ENCODE data around the gene TRPM2.
"Not testable (repeated sequence)": the region's sequence is repeated elsewhere in the genome, so short reads cannot be mapped to it uniquely, and the experiment has no call there.

Gene TRPM2

GRCh38 chr21:44352253-44352860 lies 1.1 kb upstream of the TRPM2 start:
- no peaks in the 10 kb centered on the region for H3K36me3 ChIP-seq (ENCODE audit: control insufficient read depth, low read depth, low read length)
- H3K27ac ChIP-seq (ENCODE audit: low read length) = no peak overlapping the region
- H3K27me3 ChIP-seq (ENCODE audit: control insufficient read depth, insufficient read depth, low read length) = no peaks in the 10 kb centered on the region
- no peaks in the 10 kb centered on the region for H3K9me3 ChIP-seq (ENCODE audit: control insufficient read depth, low read depth, low read length)
- no peak overlapping the region for H3K4me3 ChIP-seq (ENCODE audit: low read length)
- no peak overlapping the region for H3K9ac ChIP-seq (ENCODE audit: low read length)
- H3K4me1 ChIP-seq (ENCODE audit: control insufficient read depth, low read depth, low read length) = no peaks in the 10 kb centered on the region

GRCh38 chr21:44354001-44354405 lies 582 bp downstream of the TRPM2 start:
- Histone ChIP-seq H3K27ac (ENCODE audit: low read length) (no peak overlapping the region), H3K9ac (ENCODE audit: low read length) (no peak overlapping the region), H3K9me3 (ENCODE audit: control insufficient read depth, low read depth, low read length) (no peaks in the 10 kb centered on the region), H3K4me1 (ENCODE audit: control insufficient read depth, low read depth, low read length) (no peaks in the 10 kb centered on the region), H3K36me3 (ENCODE audit: control insufficient read depth, low read depth, low read length) (no peaks in the 10 kb centered on the region), H3K4me3 (ENCODE audit: low read length) (no peak overlapping the region), H3K27me3 (ENCODE audit: control insufficient read depth, insufficient read depth, low read length) (no peaks in the 10 kb centered on the region)

GRCh38 chr21:44354775-44355771 lies 1.7 kb downstream of the TRPM2 start:
- no peaks in the 10 kb centered on the region for H3K4me1 ChIP-seq (ENCODE audit: control insufficient read depth, low read depth, low read length)
- no peak overlapping the region for H3K9ac ChIP-seq (ENCODE audit: low read length)
- no peaks in the 10 kb centered on the region for H3K27me3 ChIP-seq (ENCODE audit: control insufficient read depth, insufficient read depth, low read length)
- H3K27ac ChIP-seq (ENCODE audit: low read length) = no peak overlapping the region
- H3K4me3 ChIP-seq (ENCODE audit: low read length) = no peak overlapping the region
- H3K36me3 ChIP-seq (ENCODE audit: control insufficient read depth, low read depth, low read length) = no peaks in the 10 kb centered on the region
- no peaks in the 10 kb centered on the region for H3K9me3 ChIP-seq (ENCODE audit: control insufficient read depth, low read depth, low read length)

GRCh38 chr21:44356160-44356559 lies 2.7 kb downstream of the TRPM2 start:
- H3K4me1 ChIP-seq (ENCODE audit: control insufficient read depth, low read depth, low read length) = no peaks in the 10 kb centered on the region
- no peaks in the 10 kb centered on the region for H3K9me3 ChIP-seq (ENCODE audit: control insufficient read depth, low read depth, low read length)
- H3K9ac ChIP-seq (ENCODE audit: low read length) = no peak overlapping the region
- H3K27ac ChIP-seq (ENCODE audit: low read length) = no peak overlapping the region
- no peak overlapping the region for H3K4me3 ChIP-seq (ENCODE audit: low read length)
- H3K36me3 ChIP-seq (ENCODE audit: control insufficient read depth, low read depth, low read length) = no peaks in the 10 kb centered on the region
- H3K27me3 ChIP-seq (ENCODE audit: control insufficient read depth, insufficient read depth, low read length) = no peaks in the 10 kb centered on the region

GRCh38 chr21:44356636-44357035 lies 3.2 kb downstream of the TRPM2 start:
- Histone ChIP-seq H3K27me3 (ENCODE audit: control insufficient read depth, insufficient read depth, low read length) (no peaks in the 10 kb centered on the region), H3K9me3 (ENCODE audit: control insufficient read depth, low read depth, low read length) (no peaks in the 10 kb centered on the region), H3K27ac (ENCODE audit: low read length) (no peak overlapping the region), H3K4me1 (ENCODE audit: control insufficient read depth, low read depth, low read length) (no peaks in the 10 kb centered on the region), H3K36me3 (ENCODE audit: control insufficient read depth, low read depth, low read length) (no peaks in the 10 kb centered on the region), H3K4me3 (ENCODE audit: low read length) (no peak overlapping the region), H3K9ac (ENCODE audit: low read length) (no peak overlapping the region)

- H3K4me3 ChIP-seq (ENCODE audit: low read length) = no peak overlapping the region
- H3K4me1 ChIP-seq (ENCODE audit: control insufficient read depth, low read depth, low read length) = no peaks in the 10 kb centered on the region
- no peaks in the 10 kb centered on the region for H3K36me3 ChIP-seq (ENCODE audit: control insufficient read depth, low read depth, low read length)
- H3K9me3 ChIP-seq (ENCODE audit: control insufficient read depth, low read depth, low read length) = no peaks in the 10 kb centered on the region
- no peak overlapping the region for H3K9ac ChIP-seq (ENCODE audit: low read length)
- no peak overlapping the region for H3K27ac ChIP-seq (ENCODE audit: low read length)
- no peaks in the 10 kb centered on the region for H3K27me3 ChIP-seq (ENCODE audit: control insufficient read depth, insufficient read depth, low read length)
Observed at GRCh38 chr21:44357064-44357837, 3.8 kb downstream of the TRPM2 start.

GRCh38 chr21:44359396-44359795 lies 6.0 kb downstream of the TRPM2 start:
- Histone ChIP-seq H3K27me3 (ENCODE audit: control insufficient read depth, insufficient read depth, low read length) (no peaks in the 10 kb centered on the region), H3K9me3 (ENCODE audit: control insufficient read depth, low read depth, low read length) (no peaks in the 10 kb centered on the region), H3K9ac (ENCODE audit: low read length) (no peak overlapping the region), H3K4me3 (ENCODE audit: low read length) (no peak overlapping the region), H3K36me3 (ENCODE audit: control insufficient read depth, low read depth, low read length) (no peaks in the 10 kb centered on the region), H3K4me1 (ENCODE audit: control insufficient read depth, low read depth, low read length) (no peaks in the 10 kb centered on the region), H3K27ac (ENCODE audit: low read length) (no peak overlapping the region)

GRCh38 chr21:44360159-44360558 lies 6.7 kb downstream of the TRPM2 start:
- Histone ChIP-seq H3K27ac (ENCODE audit: low read length) (no peak overlapping the region), H3K36me3 (ENCODE audit: control insufficient read depth, low read depth, low read length) (no peaks in the 10 kb centered on the region), H3K27me3 (ENCODE audit: control insufficient read depth, insufficient read depth, low read length) (no peaks in the 10 kb centered on the region), H3K9ac (ENCODE audit: low read length) (no peak overlapping the region), H3K4me1 (ENCODE audit: control insufficient read depth, low read depth, low read length) (no peaks in the 10 kb centered on the region), H3K4me3 (ENCODE audit: low read length) (no peak overlapping the region), H3K9me3 (ENCODE audit: control insufficient read depth, low read depth, low read length) (no peaks in the 10 kb centered on the region)

- not testable (repeated sequence) for H3K27ac ChIP-seq (ENCODE audit: low read length); H3K27me3 ChIP-seq (ENCODE audit: control insufficient read depth, insufficient read depth, low read length); H3K9ac ChIP-seq (ENCODE audit: low read length); H3K36me3 ChIP-seq (ENCODE audit: control insufficient read depth, low read depth, low read length); H3K9me3 ChIP-seq (ENCODE audit: control insufficient read depth, low read depth, low read length); H3K4me3 ChIP-seq (ENCODE audit: low read length); H3K4me1 ChIP-seq (ENCODE audit: control insufficient read depth, low read depth, low read length)
Observed at GRCh38 chr21:44361903-44362302, 8.5 kb downstream of the TRPM2 start.

GRCh38 chr21:44363278-44363677 lies 9.9 kb downstream of the TRPM2 start:
- no peaks in the 10 kb centered on the region for H3K9me3 ChIP-seq (ENCODE audit: control insufficient read depth, low read depth, low read length)
- no peak overlapping the region for H3K4me3 ChIP-seq (ENCODE audit: low read length)
- H3K4me1 ChIP-seq (ENCODE audit: control insufficient read depth, low read depth, low read length) = no peaks in the 10 kb centered on the region
- no peak overlapping the region for H3K9ac ChIP-seq (ENCODE audit: low read length)
- H3K36me3 ChIP-seq (ENCODE audit: control insufficient read depth, low read depth, low read length) = no peaks in the 10 kb centered on the region
- H3K27ac ChIP-seq (ENCODE audit: low read length) = no peak overlapping the region
- H3K27me3 ChIP-seq (ENCODE audit: control insufficient read depth, insufficient read depth, low read length) = no peaks in the 10 kb centered on the region

- H3K9ac ChIP-seq (ENCODE audit: low read length) = no peak overlapping the region
- H3K27me3 ChIP-seq (ENCODE audit: control insufficient read depth, insufficient read depth, low read length) = peaks cover 9% of the 10 kb centered on the region
- no peak overlapping the region for H3K27ac ChIP-seq (ENCODE audit: low read length)
- H3K36me3 ChIP-seq (ENCODE audit: control insufficient read depth, low read depth, low read length) = no peaks in the 10 kb centered on the region
- H3K4me3 ChIP-seq (ENCODE audit: low read length) = no peak overlapping the region
- no peaks in the 10 kb centered on the region for H3K4me1 ChIP-seq (ENCODE audit: control insufficient read depth, low read depth, low read length)
- no peaks in the 10 kb centered on the region for H3K9me3 ChIP-seq (ENCODE audit: control insufficient read depth, low read depth, low read length)
Observed at GRCh38 chr21:44364151-44365053, 11.0 kb downstream of the TRPM2 start.
